ENCODE results near the gene HID1.
"Not testable (repeated sequence)": the region's sequence is repeated elsewhere in the genome, so short reads cannot be mapped to it uniquely, and the experiment has no call there.

Gene HID1

DNA sequence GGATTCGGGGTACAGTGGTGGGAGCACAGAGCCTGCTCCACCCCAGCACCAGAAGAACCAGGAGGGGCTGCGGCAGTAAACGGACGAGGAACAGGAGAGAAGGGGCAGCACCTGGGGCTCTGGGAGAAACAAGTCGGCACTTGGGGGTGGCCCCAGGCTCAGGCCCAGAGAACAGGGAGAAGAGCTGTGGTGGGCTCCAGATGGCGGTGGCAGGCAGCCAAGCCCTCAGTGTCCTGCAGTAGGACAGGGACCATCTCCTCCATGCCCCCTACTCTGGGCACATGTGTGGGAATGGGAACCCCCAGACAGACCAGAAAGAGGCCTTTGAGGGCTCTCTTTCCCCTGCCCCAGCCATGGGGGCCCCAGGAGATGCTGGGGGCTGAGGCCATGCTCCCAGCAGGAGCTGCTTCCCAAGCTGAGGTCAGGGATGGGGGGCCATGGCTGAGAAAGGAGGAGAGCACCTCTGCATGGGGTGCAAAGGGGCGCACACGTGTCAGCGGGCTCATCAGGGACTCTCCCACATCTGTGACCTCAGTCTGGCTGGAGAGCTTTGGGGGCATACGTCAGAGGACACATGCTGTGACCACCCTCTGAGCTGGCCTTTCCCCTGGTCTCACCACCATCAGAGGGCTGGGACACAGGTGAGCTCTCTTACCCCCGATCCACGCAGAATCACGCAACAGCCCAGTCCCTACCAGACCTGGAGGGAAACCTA is 56.3 kb downstream of the HID1 start:
- H3K4me1 ChIP-seq (ENCODE audit: control insufficient read depth in 2 of 2, insufficient read depth in 2 of 2, low read length in 2 of 2), result no peaks in the 10 kb centered on the region
- no peak overlapping the region for H3K9ac ChIP-seq (ENCODE audit: low read depth in 1 of 2, low read length in 2 of 2)
- peaks cover 0 to 13% of the 10 kb centered on the region in 2 donors for H3K27me3 ChIP-seq (ENCODE audit: control insufficient read depth in 2 of 2, insufficient read depth in 2 of 2, low read length in 2 of 2)
- no peaks in the 10 kb centered on the region for H3K9me3 ChIP-seq (ENCODE audit: control insufficient read depth in 2 of 2, low read length in 2 of 2)
- no peak overlapping the region for H3K4me3 ChIP-seq (ENCODE audit: low read length in 2 of 2)
- H3K27ac ChIP-seq (ENCODE audit: low read depth in 2 of 2, low read length in 2 of 2), result no peak overlapping the region
- H3K36me3 ChIP-seq (ENCODE audit: control insufficient read depth in 2 of 2, insufficient read depth in 2 of 2, low read length in 2 of 2), result no peaks in the 10 kb centered on the region

DNA sequence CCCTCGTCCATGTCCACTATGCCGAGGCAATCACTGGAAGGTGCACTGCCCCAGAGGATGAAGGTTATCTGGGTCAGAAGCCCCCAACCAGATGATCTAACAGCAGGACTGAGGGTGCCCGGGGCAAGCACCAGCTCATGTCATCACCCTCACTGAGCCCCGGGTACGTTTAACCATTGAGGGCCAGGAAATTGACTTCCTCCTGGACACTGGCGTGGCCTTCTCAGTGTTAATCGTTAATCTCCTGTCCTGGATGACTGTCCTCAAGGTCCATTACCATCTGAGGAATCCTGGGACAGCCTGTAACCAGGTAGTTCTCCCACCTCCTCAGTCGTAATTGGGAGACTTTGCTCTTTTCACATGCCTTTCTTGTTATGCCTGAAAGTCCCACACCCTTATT is 61.1 kb downstream of the HID1 start:
- H3K27me3 ChIP-seq (ENCODE audit: control insufficient read depth in 2 of 2, insufficient read depth in 2 of 2, low read length in 2 of 2); H3K27ac ChIP-seq (ENCODE audit: low read depth in 2 of 2, low read length in 2 of 2); H3K4me3 ChIP-seq (ENCODE audit: low read length in 2 of 2); H3K36me3 ChIP-seq (ENCODE audit: control insufficient read depth in 2 of 2, insufficient read depth in 2 of 2, low read length in 2 of 2); H3K9ac ChIP-seq (ENCODE audit: low read depth in 1 of 2, low read length in 2 of 2); H3K4me1 ChIP-seq (ENCODE audit: control insufficient read depth in 2 of 2, insufficient read depth in 2 of 2, low read length in 2 of 2); H3K9me3 ChIP-seq (ENCODE audit: control insufficient read depth in 2 of 2, low read length in 2 of 2): not testable (repeated sequence)

DNA sequence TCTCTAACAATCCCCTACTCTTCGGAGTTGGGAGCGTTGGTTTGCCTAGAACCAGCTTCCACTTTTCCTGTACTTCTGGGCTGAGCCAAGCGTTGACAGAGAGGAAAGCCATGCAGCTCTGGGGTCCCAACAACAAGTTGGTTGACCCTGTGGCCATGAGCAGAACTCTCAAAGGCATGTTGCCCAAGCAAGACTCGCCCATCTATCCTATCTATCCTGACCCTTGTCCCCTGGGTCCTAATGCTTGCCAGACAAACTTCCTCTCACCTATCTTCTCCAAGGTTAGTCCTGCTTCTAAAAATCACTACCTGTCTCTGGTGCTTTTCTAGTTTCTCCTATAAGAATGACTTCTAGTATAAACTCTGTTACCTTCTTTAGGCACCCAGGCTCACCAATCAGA is 63.5 kb downstream of the HID1 start:
- not testable (repeated sequence) for H3K36me3 ChIP-seq (ENCODE audit: control insufficient read depth in 2 of 2, insufficient read depth in 2 of 2, low read length in 2 of 2); H3K4me3 ChIP-seq (ENCODE audit: low read length in 2 of 2); H3K9me3 ChIP-seq (ENCODE audit: control insufficient read depth in 2 of 2, low read length in 2 of 2); H3K4me1 ChIP-seq (ENCODE audit: control insufficient read depth in 2 of 2, insufficient read depth in 2 of 2, low read length in 2 of 2); H3K27ac ChIP-seq (ENCODE audit: low read depth in 2 of 2, low read length in 2 of 2); H3K9ac ChIP-seq (ENCODE audit: low read depth in 1 of 2, low read length in 2 of 2); H3K27me3 ChIP-seq (ENCODE audit: control insufficient read depth in 2 of 2, insufficient read depth in 2 of 2, low read length in 2 of 2)

DNA sequence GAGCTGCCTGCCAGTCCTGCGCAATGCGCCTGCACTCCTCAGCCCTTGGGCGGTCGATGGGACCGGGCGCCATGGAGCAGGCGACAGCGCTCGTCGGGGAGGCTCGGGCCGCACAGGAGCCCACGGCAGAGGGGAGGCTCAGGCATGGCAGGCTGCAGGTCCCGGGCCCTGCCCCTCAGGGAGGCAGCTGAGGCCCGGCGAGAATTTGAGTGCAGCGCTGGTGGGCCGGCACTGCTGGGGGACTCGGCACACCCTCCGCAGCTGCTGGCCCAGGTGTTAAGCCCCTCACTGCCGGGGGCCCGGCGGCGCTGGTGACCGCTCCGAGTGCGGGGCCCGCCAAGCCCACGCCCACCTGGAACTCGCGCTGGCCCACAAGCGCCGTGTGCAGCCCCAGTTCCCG is 65.5 kb downstream of the HID1 start:
- Histone ChIP-seq H3K27me3 (ENCODE audit: control insufficient read depth in 2 of 2, insufficient read depth in 2 of 2, low read length in 2 of 2) (peaks cover 4 to 7% of the 10 kb centered on the region in 2 donors), H3K36me3 (ENCODE audit: control insufficient read depth in 2 of 2, insufficient read depth in 2 of 2, low read length in 2 of 2) (no peaks in the 10 kb centered on the region), H3K27ac (ENCODE audit: low read depth in 2 of 2, low read length in 2 of 2) (no peak overlapping the region), H3K9me3 (ENCODE audit: control insufficient read depth in 2 of 2, low read length in 2 of 2) (no peaks in the 10 kb centered on the region), H3K4me1 (ENCODE audit: control insufficient read depth in 2 of 2, insufficient read depth in 2 of 2, low read length in 2 of 2) (no peaks in the 10 kb centered on the region), H3K4me3 (ENCODE audit: low read length in 2 of 2) (no peak overlapping the region), H3K9ac (ENCODE audit: low read depth in 1 of 2, low read length in 2 of 2) (no peak overlapping the region)

DNA sequence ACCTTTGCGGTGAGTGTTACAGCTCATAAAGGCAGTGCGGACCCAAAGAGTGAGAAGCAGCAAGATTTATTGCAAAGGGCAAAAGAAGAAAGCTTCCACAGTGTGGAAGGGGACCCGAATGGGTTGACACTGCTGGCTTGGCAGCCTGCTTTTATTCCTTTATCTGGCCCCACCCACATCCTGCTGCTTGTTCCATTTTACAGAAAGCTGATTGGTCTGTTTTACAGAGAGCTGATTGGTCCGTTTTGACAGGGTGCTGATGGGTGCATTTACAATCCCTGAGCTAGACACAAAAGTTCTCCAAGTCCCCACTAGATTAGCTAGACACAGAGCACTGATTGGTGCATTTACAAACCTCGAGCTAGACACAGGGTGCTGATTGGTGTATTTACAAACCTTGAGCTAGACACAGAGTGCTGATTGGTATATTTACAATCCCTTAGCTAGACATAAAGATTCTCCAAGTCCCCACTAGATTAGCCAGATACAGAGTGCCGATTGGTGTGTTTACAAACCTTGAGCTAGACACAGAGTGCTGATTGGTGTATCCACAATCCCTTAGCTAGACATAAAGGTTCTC is 66.3 kb downstream of the HID1 start:
- not testable (repeated sequence) for H3K4me1 ChIP-seq (ENCODE audit: control insufficient read depth in 2 of 2, insufficient read depth in 2 of 2, low read length in 2 of 2); H3K9ac ChIP-seq (ENCODE audit: low read depth in 1 of 2, low read length in 2 of 2); H3K36me3 ChIP-seq (ENCODE audit: control insufficient read depth in 2 of 2, insufficient read depth in 2 of 2, low read length in 2 of 2); H3K9me3 ChIP-seq (ENCODE audit: control insufficient read depth in 2 of 2, low read length in 2 of 2); H3K4me3 ChIP-seq (ENCODE audit: low read length in 2 of 2); H3K27me3 ChIP-seq (ENCODE audit: control insufficient read depth in 2 of 2, insufficient read depth in 2 of 2, low read length in 2 of 2); H3K27ac ChIP-seq (ENCODE audit: low read depth in 2 of 2, low read length in 2 of 2)

DNA sequence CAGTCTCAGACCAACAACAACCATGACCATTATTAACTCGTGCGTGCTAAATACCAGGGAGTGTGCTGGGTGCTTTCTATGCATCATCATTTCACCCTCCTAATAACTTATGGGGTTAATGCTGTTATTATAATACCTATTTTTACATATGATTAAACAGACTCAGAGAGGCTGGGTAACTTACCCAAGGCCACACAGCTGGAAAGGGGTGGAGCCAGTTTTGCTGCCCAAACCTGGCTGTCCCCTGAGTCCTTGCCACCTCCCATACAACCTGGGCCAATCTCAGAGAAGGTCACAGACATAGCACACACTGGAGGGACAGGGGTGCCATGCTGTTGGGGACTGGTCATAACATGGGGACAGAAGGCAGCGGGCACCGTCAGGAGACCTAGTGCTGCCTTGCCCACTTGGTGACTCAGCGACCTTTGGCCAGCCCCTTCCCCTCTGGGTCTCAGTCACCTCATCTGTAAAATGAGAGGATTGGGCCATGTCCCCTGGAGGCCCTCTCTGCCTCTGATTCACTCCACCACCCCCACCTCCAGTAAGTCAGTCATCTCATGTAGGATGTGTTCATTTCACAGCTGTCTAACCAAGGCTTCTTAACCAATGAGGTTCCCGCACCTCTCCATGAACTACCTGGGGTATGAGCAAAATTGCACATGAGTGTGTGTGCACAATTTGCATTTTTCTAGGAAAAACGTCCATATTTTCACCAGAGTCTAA is 67.7 kb downstream of the HID1 start:
- H3K27me3 ChIP-seq (ENCODE audit: control insufficient read depth in 2 of 2, insufficient read depth in 2 of 2, low read length in 2 of 2), result peaks cover 4 to 7% of the 10 kb centered on the region in 2 donors
- H3K27ac ChIP-seq (ENCODE audit: low read depth in 2 of 2, low read length in 2 of 2), result no peak overlapping the region
- no peaks in the 10 kb centered on the region for H3K4me1 ChIP-seq (ENCODE audit: control insufficient read depth in 2 of 2, insufficient read depth in 2 of 2, low read length in 2 of 2)
- no peak overlapping the region for H3K9ac ChIP-seq (ENCODE audit: low read depth in 1 of 2, low read length in 2 of 2)
- H3K9me3 ChIP-seq (ENCODE audit: control insufficient read depth in 2 of 2, low read length in 2 of 2), result no peaks in the 10 kb centered on the region
- no peaks in the 10 kb centered on the region for H3K36me3 ChIP-seq (ENCODE audit: control insufficient read depth in 2 of 2, insufficient read depth in 2 of 2, low read length in 2 of 2)
- no peak overlapping the region for H3K4me3 ChIP-seq (ENCODE audit: low read length in 2 of 2)

DNA sequence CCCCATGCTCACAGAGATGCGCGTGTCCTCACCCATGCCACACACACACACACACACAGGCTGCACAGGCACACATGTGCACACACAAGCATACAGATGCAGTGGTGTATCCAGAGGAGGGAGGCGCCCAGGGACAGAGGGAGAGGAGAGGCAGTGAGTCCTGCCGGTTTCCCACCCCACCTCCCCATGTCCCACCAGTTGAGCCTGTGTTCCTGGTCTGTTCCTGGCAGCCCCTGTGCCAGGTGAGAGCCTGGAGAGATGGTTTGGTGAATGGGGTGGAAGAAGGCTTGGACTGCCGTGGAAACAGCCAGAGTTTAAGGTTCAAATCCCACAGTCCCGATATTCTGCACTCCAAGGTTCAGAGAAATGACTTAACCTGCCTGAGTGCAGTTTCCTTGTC is 68.9 kb downstream of the HID1 start:
- Histone ChIP-seq H3K4me3 (ENCODE audit: low read length in 2 of 2) (no peak overlapping the region), H3K36me3 (ENCODE audit: control insufficient read depth in 2 of 2, insufficient read depth in 2 of 2, low read length in 2 of 2) (no peaks in the 10 kb centered on the region), H3K27me3 (ENCODE audit: control insufficient read depth in 2 of 2, insufficient read depth in 2 of 2, low read length in 2 of 2) (peaks cover 5 to 7% of the 10 kb centered on the region in 2 donors), H3K9ac (ENCODE audit: low read depth in 1 of 2, low read length in 2 of 2) (no peak overlapping the region), H3K4me1 (ENCODE audit: control insufficient read depth in 2 of 2, insufficient read depth in 2 of 2, low read length in 2 of 2) (no peaks in the 10 kb centered on the region), H3K9me3 (ENCODE audit: control insufficient read depth in 2 of 2, low read length in 2 of 2) (no peaks in the 10 kb centered on the region), H3K27ac (ENCODE audit: low read depth in 2 of 2, low read length in 2 of 2) (no peak overlapping the region)

DNA sequence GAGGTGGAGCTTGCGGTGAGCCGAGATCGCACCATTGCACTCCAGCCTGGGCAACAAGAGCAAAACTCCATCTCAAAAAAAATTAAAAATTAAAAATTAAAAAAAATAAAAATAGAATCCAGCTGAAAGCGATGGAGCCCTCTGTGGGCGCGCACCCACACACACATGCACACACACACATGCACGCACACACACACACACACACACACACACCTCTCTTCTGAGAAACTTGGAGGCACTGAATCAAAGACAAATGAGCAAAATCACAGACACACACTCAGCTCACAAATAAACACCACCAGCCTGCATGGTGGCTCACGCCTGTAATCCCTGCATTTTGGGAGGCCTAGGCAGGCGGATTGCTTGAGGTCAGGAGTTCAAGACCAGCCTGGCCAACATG is 69.5 kb downstream of the HID1 start:
- Histone ChIP-seq H3K4me3 (ENCODE audit: low read length in 2 of 2) (no peak overlapping the region), H3K27me3 (ENCODE audit: control insufficient read depth in 2 of 2, insufficient read depth in 2 of 2, low read length in 2 of 2) (peaks cover 5 to 7% of the 10 kb centered on the region in 2 donors), H3K36me3 (ENCODE audit: control insufficient read depth in 2 of 2, insufficient read depth in 2 of 2, low read length in 2 of 2) (no peaks in the 10 kb centered on the region), H3K4me1 (ENCODE audit: control insufficient read depth in 2 of 2, insufficient read depth in 2 of 2, low read length in 2 of 2) (no peaks in the 10 kb centered on the region), H3K27ac (ENCODE audit: low read depth in 2 of 2, low read length in 2 of 2) (no peak overlapping the region), H3K9ac (ENCODE audit: low read depth in 1 of 2, low read length in 2 of 2) (no peak overlapping the region), H3K9me3 (ENCODE audit: control insufficient read depth in 2 of 2, low read length in 2 of 2) (no peaks in the 10 kb centered on the region)

DNA sequence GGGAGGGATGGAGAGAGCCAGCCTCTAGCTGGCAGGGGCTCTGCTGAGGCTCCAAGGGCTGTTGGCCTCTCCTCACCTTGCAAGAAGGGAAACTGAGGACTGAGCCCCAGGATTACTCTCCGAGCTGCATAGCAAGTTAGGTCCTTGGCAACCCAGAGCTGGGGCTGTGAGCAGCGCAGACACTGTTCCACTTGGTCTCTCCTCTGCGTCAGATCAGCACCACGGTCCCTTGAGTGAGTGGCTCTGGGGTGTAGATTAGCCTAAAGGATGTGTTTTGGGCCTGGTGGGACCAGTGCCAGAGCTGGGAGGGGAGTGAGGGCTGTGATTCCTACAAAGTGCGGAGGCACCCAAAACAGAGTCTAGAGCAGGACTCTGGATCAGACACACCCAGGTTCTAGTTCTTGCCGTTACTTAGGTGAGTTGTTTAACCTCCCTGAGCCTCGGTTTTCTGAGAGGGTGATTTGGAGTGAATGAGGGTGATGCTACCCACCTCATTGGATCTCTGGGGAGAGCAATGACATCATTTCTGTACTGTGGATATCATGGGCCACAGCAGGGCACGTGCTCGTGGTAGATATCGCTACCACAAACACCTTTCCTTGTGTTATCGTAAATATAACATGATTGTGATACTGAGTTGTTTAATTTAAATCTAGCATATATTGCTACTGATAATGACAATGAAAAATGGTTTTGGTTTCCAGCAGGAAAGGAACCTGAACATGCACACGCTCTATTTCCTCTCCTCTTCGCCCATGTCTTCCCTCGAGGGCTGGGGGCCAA is 71.0 kb downstream of the HID1 start:
- Histone ChIP-seq H3K27me3 (ENCODE audit: control insufficient read depth in 2 of 2, insufficient read depth in 2 of 2, low read length in 2 of 2) (peaks cover 5 to 7% of the 10 kb centered on the region in 2 donors), H3K27ac (ENCODE audit: low read depth in 2 of 2, low read length in 2 of 2) (no peak overlapping the region), H3K9ac (ENCODE audit: low read depth in 1 of 2, low read length in 2 of 2) (no peak overlapping the region), H3K4me1 (ENCODE audit: control insufficient read depth in 2 of 2, insufficient read depth in 2 of 2, low read length in 2 of 2) (no peaks in the 10 kb centered on the region), H3K4me3 (ENCODE audit: low read length in 2 of 2) (no peak overlapping the region), H3K9me3 (ENCODE audit: control insufficient read depth in 2 of 2, low read length in 2 of 2) (no peaks in the 10 kb centered on the region), H3K36me3 (ENCODE audit: control insufficient read depth in 2 of 2, insufficient read depth in 2 of 2, low read length in 2 of 2) (no peaks in the 10 kb centered on the region)

Measured in mucosa of rectum (tissue), 2 donors.